Motor neuron (in vitro differentiated cells): ENCODE results near the gene FYN. TPM values are rescaled to one million over a fixed set of nuclear protein-coding genes. Genes with fewer than 3 reads are reported as not detected.

Experiments used
- ATAC-seq, 8 experiments: fragments of 200-7000 bp; cut with Tn5 transposase; replicated peaks in 6 of 8; 2 replicates each; pipeline ENCODE4 v1.8.0; 2021; ENCODE audit warnings: mild to moderate bottlenecking in 8 of 8, moderate library complexity in 8 of 8
- H3K27ac ChIP-seq, 2 donors: fragments of 250-450 bp; sonication (Bioruptor Pico); 2 replicates each; pipeline ENCODE4 v1.9.0; 2021; ENCODE audit warnings: antibody characterized with exemption in 2 of 2, mild to moderate bottlenecking in 2 of 2, moderate library complexity in 1 of 2
- H3K4me1 ChIP-seq, 2 donors: fragments of 250-450 bp; sonication (Bioruptor Pico); replicated peaks in 1 of 2; 2 replicates each; pipeline ENCODE4 v1.6.1; 2021; ENCODE audit warnings: antibody characterized with exemption in 2 of 2, mild to moderate bottlenecking in 2 of 2, moderate library complexity in 1 of 2
- H3K4me3 ChIP-seq, 5 donors: fragments of 250-450 bp; sonication (Bioruptor Pico); 2 replicates each; pipeline ENCODE4 v1.9.0; 2021; ENCODE audit warnings: antibody characterized with exemption in 5 of 5, mild to moderate bottlenecking in 5 of 5, moderate library complexity in 4 of 5
- WGBS, 10 experiments: fragments of 450-650 bp; shearing (Covaris generic); methylation state at CpG; one replicate each; pipeline ENCODE4 v1.0.0; 2022; 5-methylcytosine and 5-hydroxymethylcytosine counted together
- in situ Hi-C, 9 experiments: fragments of 400-800 bp; cut with MboI; loops; one replicate each; pipeline ENCODE4 v1.15.0; 2021; ENCODE audit warnings: low sequenced_read_pairs in 9 of 9, low pct_unique_long_range_greater_than_20kb in 2 of 9; ENCODE audit not compliant: unreplicated experiment in 9 of 9
- total RNA-seq, 8 experiments: library from RNA; unstranded; fragments of 300-600 nt; gene quantifications; 2 replicates each; pipeline versions ENCODE4 v1.2.3 to v1.2.4, GENCODE V29; 2022

Gene FYN
- total RNA-seq, 8 experiments from 2014 or later: 4.9 to 237 (median 111) TPM

GRCh38 chr6:111804627-111805235, 68.5 kb downstream of the FYN start:
- Histone ChIP-seq H3K4me3 (no peak overlapping the region), H3K27ac (no peak overlapping the region), H3K4me1 (peaks cover 21 to 29% of the 10 kb centered on the region in 2 donors)
- in situ Hi-C loops: no loop called here
- ATAC-seq: peak in 7 of 8 experiments; percentile 24 to 53 (median 32)
- 36 to 89% (median 70%) methylated on average over 2 to 7 of the region's 8 CpGs; no CpG with 5 or more reads in 1 of the 10 experiments for WGBS, 10 experiments

- Histone ChIP-seq H3K27ac (no peak overlapping the region), H3K4me1 (peaks cover 21 to 29% of the 10 kb centered on the region in 2 donors), H3K4me3 (no peak overlapping the region)
- WGBS, 10 experiments: 48 to 96% (median 87%) methylated on average over 1 to 5 of the region's 5 CpGs; no CpG with 5 or more reads in 1 of the 10 experiments
- no peak for ATAC-seq
- in situ Hi-C loops: no loop called here
Observed at GRCh38 chr6:111803804-111804203, 69.4 kb downstream of the FYN start.

GRCh38 chr6:111803371-111803770, 69.9 kb downstream of the FYN start:
- H3K4me3 ChIP-seq: no peak overlapping the region
- H3K27ac ChIP-seq: no peak overlapping the region
- H3K4me1 ChIP-seq: peaks cover 21 to 29% of the 10 kb centered on the region in 2 donors
- in situ Hi-C loops: no loop called here
- no peak for ATAC-seq
- 88 to 100% (median 100%) methylated on average over 1 of the region's 1 CpG; no CpG with 5 or more reads in 3 of the 10 experiments for WGBS, 10 experiments

GRCh38 chr6:111802720-111803330, 70.4 kb downstream of the FYN start:
- Histone ChIP-seq H3K27ac (no peak overlapping the region), H3K4me3 (no peak overlapping the region), H3K4me1 (peaks cover 21 to 29% of the 10 kb centered on the region in 2 donors)
- in situ Hi-C loops: no loop called here
- 31 to 100% (median 96%) methylated on average over 1 to 2 of the region's 2 CpGs; no CpG with 5 or more reads in 2 of the 10 experiments for whole genome bisulfite sequencing, 10 experiments
- no peak for ATAC-seq

- H3K27ac ChIP-seq: no peak overlapping the region
- H3K4me3 ChIP-seq: no peak overlapping the region
- peaks cover 21 to 27% of the 10 kb centered on the region in 2 donors for H3K4me1 ChIP-seq
- no peak for ATAC-seq
- in situ Hi-C loops: no loop called here
Observed at GRCh38 chr6:111802015-111802414, 71.2 kb downstream of the FYN start.

- no peak overlapping the region for H3K27ac ChIP-seq
Observed at GRCh38 chr6:111800821-111801220, 72.4 kb downstream of the FYN start.

GRCh38 chr6:111800259-111800765, 72.9 kb downstream of the FYN start:
- H3K4me3 ChIP-seq: no peak overlapping the region
- no peak overlapping the region for H3K27ac ChIP-seq
- peak in 5 of 8 experiments; percentile 17 to 63 (median 41) for ATAC-seq
- in situ Hi-C loops: no loop called here
- peaks cover 6 to 10% of the 10 kb centered on the region in 2 donors for H3K4me1 ChIP-seq
- 5 to 76% (median 52%) methylated on average over 4 to 10 of the region's 11 CpGs for WGBS, 10 experiments

More at GRCh38 chr6:111800821-111801220, 72.4 kb downstream of the FYN start:
- in situ Hi-C loops: no loop called here
- Histone ChIP-seq H3K4me3 (no peak overlapping the region), H3K4me1 (peaks cover 11 to 15% of the 10 kb centered on the region in 2 donors)
- ATAC-seq: no peak
- 20 to 100% (median 72%) methylated on average over 1 to 4 of the region's 4 CpGs; no CpG with 5 or more reads in 4 of the 10 experiments for WGBS, 10 experiments

- ATAC-seq: peak in 4 of 8 experiments; percentile 3 to 48 (median 10)
- Histone ChIP-seq H3K4me1 (peaks cover 11% of the 10 kb centered on the region in 2 donors), H3K27ac (no peak overlapping the region), H3K4me3 (no peak overlapping the region)
- WGBS, 10 experiments: 53 to 100% (median 76%) methylated on average over 1 to 9 of the region's 11 CpGs
- in situ Hi-C loops: no loop called here
Observed at GRCh38 chr6:111799576-111800258, 73.5 kb downstream of the FYN start.

GRCh38 chr6:111798281-111798725, 74.9 kb downstream of the FYN start:
- ATAC-seq: peak in 3 of 8 experiments; percentile 14 to 62 (median 26)
- no peak overlapping the region for H3K27ac ChIP-seq
- in situ Hi-C loops: no loop called here
- peaks cover 18 to 22% of the 10 kb centered on the region in 2 donors for H3K4me1 ChIP-seq
- no peak overlapping the region for H3K4me3 ChIP-seq
- WGBS, 10 experiments: 10 to 100% (median 80%) methylated on average over 1 to 4 of the region's 5 CpGs

GRCh38 chr6:111796310-111796918, 76.8 kb downstream of the FYN start:
- Histone ChIP-seq H3K4me1 (peaks cover 25 to 37% of the 10 kb centered on the region in 2 donors), H3K27ac (no peak overlapping the region), H3K4me3 (no peak overlapping the region)
- in situ Hi-C loops: no loop called here
- ATAC-seq: no peak
- WGBS, 10 experiments: 80 to 100% (median 100%) methylated on average over 1 to 3 of the region's 3 CpGs; no CpG with 5 or more reads in 3 of the 10 experiments

GRCh38 chr6:111795558-111795957, 77.7 kb downstream of the FYN start:
- Histone ChIP-seq H3K4me1 (peaks cover 24 to 38% of the 10 kb centered on the region in 2 donors), H3K4me3 (no peak overlapping the region), H3K27ac (no peak overlapping the region)
- no peak for ATAC-seq
- WGBS, 10 experiments: 50 to 100% (median 98%) methylated on average over 1 to 2 of the region's 2 CpGs
- in situ Hi-C loops: no loop called here

GRCh38 chr6:111794727-111795452, 78.4 kb downstream of the FYN start:
- Histone ChIP-seq H3K4me1 (peaks cover 20 to 37% of the 10 kb centered on the region in 2 donors), H3K27ac (no peak overlapping the region), H3K4me3 (no peak overlapping the region)
- peak in 1 of 8 experiments; percentile 27 for ATAC-seq
- in situ Hi-C loops: no loop called here
- 32 to 100% (median 84%) methylated on average over 3 to 5 of the region's 5 CpGs; no CpG with 5 or more reads in 2 of the 10 experiments for WGBS, 10 experiments
